WTC11 (cell line): Measurements from ENCODE around the gene TFEC. TPM values are rescaled to one million over a fixed set of nuclear protein-coding genes. Genes with fewer than 3 reads are reported as not detected.

Source experiments
- ATAC-seq: fragments of 200-7000 bp; cut with Tn5 transposase; 2 replicates; pipeline ENCODE4 v1.10.0; 2021; ENCODE audit warnings: mild to moderate bottlenecking, moderate library complexity
- CTCF ChIA-PET: fragments of 300-600 bp; sonication (Branson Sonifier 250); formaldehyde crosslinking; loops from one replicate; lab custom pipeline; 2021; ENCODE audit warnings: antibody characterized with exemption; lab: Charles Lee
- POLR2A ChIA-PET: fragments of 350-600 bp; sonication (Branson Sonifier 250); formaldehyde crosslinking; loops from one replicate; lab custom pipeline; 2021; ENCODE audit warnings: antibody characterized with exemption; lab: Charles Lee
- DNase-seq: peaks from one replicate; pipeline ENCODE4 v3.0.0; 2021; ENCODE audit warnings: low spot score
- H3K27ac Mint-ChIP-seq: 2 replicates; pipeline ENCODE4 v1.8.0; 2021; ENCODE audit warnings: mixed read lengths
- H3K27me3 Mint-ChIP-seq: 2 replicates; pipeline ENCODE4 v1.8.0; 2021; ENCODE audit warnings: low read depth, mild to moderate bottlenecking, moderate library complexity, mixed read lengths
- H3K36me3 Mint-ChIP-seq: 2 replicates; pipeline ENCODE4 v1.8.0; 2021; ENCODE audit warnings: mixed read lengths
- H3K4me1 Mint-ChIP-seq: 2 replicates; pipeline ENCODE4 v1.8.0; 2022; ENCODE audit warnings: mixed read lengths
- H3K4me3 Mint-ChIP-seq: 2 replicates; pipeline ENCODE4 v1.8.0; 2021; ENCODE audit warnings: mild to moderate bottlenecking, moderate library complexity, mixed read lengths
- H3K9me3 Mint-ChIP-seq: 2 replicates; pipeline ENCODE4 v1.8.0; 2021; ENCODE audit warnings: mixed read lengths
- AR ChIP-seq: fragments of 250-450 bp; sonication (Bioruptor Pico); IDR thresholded peaks from 2 replicates; pipeline ENCODE4 v1.9.0; 2021; ENCODE audit warnings: mild to moderate bottlenecking
- ATF1 ChIP-seq: sonication (generic); formaldehyde crosslinking; IDR thresholded peaks from 2 replicates; pipeline ENCODE4 v1.8.1; 2023; ENCODE audit warnings: mild to moderate bottlenecking, moderate library complexity, missing genetic modification reagents
- ATF2 ChIP-seq: sonication (generic); formaldehyde crosslinking; IDR thresholded peaks from 2 replicates; pipeline ENCODE4 v1.8.1; 2022; ENCODE audit warnings: low read depth, missing genetic modification reagents, borderline replicate concordance
- ATF6 ChIP-seq: sonication (generic); formaldehyde crosslinking; IDR thresholded peaks from 2 replicates; pipeline ENCODE4 v1.8.1; 2023; ENCODE audit warnings: mild to moderate bottlenecking, missing genetic modification reagents
- CREB1 ChIP-seq: sonication (generic); formaldehyde crosslinking; IDR thresholded peaks from 2 replicates; pipeline ENCODE4 v1.8.0; 2023; ENCODE audit warnings: mild to moderate bottlenecking, missing genetic modification reagents
- E2F5 ChIP-seq: sonication (generic); formaldehyde crosslinking; IDR thresholded peaks from 2 replicates; pipeline ENCODE4 v1.8.1; 2022; ENCODE audit warnings: mild to moderate bottlenecking, moderate library complexity, missing genetic modification reagents
- ELF4 ChIP-seq: sonication (generic); formaldehyde crosslinking; IDR thresholded peaks from 2 replicates; pipeline ENCODE4 v1.8.1; 2022; ENCODE audit warnings: low read depth, mild to moderate bottlenecking, moderate library complexity, missing genetic modification reagents
- FOXJ3 ChIP-seq: sonication (generic); formaldehyde crosslinking; IDR thresholded peaks from 2 replicates; pipeline ENCODE4 v1.9.0; 2021; ENCODE audit warnings: missing genetic modification reagents, mild to moderate bottlenecking, borderline replicate concordance
- GABPB1 ChIP-seq: sonication (generic); formaldehyde crosslinking; IDR thresholded peaks from 2 replicates; pipeline ENCODE4 v1.8.1; 2023; ENCODE audit warnings: mild to moderate bottlenecking, missing genetic modification reagents
- MLX ChIP-seq: sonication (generic); formaldehyde crosslinking; IDR thresholded peaks from 2 replicates; pipeline ENCODE4 v1.8.1; 2023; ENCODE audit warnings: mild to moderate bottlenecking, missing genetic modification reagents, moderate library complexity
- MXD4 ChIP-seq: fragments of 250-450 bp; sonication (Bioruptor Pico); IDR thresholded peaks from 2 replicates; pipeline ENCODE4 v1.8.0; 2021; ENCODE audit warnings: mild to moderate bottlenecking, moderate library complexity, borderline replicate concordance
- NR2C2 ChIP-seq: sonication (generic); formaldehyde crosslinking; IDR thresholded peaks from 2 replicates; pipeline ENCODE4 v1.8.0; 2022; ENCODE audit warnings: mild to moderate bottlenecking, missing genetic modification reagents
- PRRX2 ChIP-seq: fragments of 250-450 bp; sonication (Bioruptor Pico); IDR thresholded peaks from 2 replicates; pipeline ENCODE4 v1.8.0; 2021; ENCODE audit warnings: mild to moderate bottlenecking
- RELA ChIP-seq: sonication (generic); formaldehyde crosslinking; IDR thresholded peaks from 2 replicates; pipeline ENCODE4 v1.8.1; 2022; ENCODE audit warnings: missing genetic modification reagents, mild to moderate bottlenecking, borderline replicate concordance
- STAT6 ChIP-seq: sonication (generic); formaldehyde crosslinking; conservative IDR thresholded peaks from 2 replicates; pipeline ENCODE4 v1.8.1; 2023; ENCODE audit warnings: mild to moderate bottlenecking, low read depth, missing genetic modification reagents, moderate library complexity
- TCF7 ChIP-seq: sonication (generic); formaldehyde crosslinking; IDR thresholded peaks from 2 replicates; pipeline ENCODE4 v1.8.0; 2022; ENCODE audit warnings: mild to moderate bottlenecking, low read depth, missing genetic modification reagents, moderate library complexity
- USF1 ChIP-seq: sonication (generic); formaldehyde crosslinking; IDR thresholded peaks from 2 replicates; pipeline ENCODE4 v1.8.0; 2022; ENCODE audit warnings: mild to moderate bottlenecking, missing genetic modification reagents
- ZNF219 ChIP-seq: sonication (generic); formaldehyde crosslinking; IDR thresholded peaks from 2 replicates; pipeline ENCODE4 v1.8.0; 2023; ENCODE audit warnings: missing genetic modification reagents, mild to moderate bottlenecking, borderline replicate concordance
- ZNF512 ChIP-seq: sonication (generic); formaldehyde crosslinking; IDR thresholded peaks from 2 replicates; pipeline ENCODE4 v1.8.1; 2022; ENCODE audit warnings: missing genetic modification reagents, borderline replicate concordance
- total RNA-seq: library from RNA; stranded (reverse); gene quantifications from 3 replicates; pipeline ENCODE4 v1.2.3, GENCODE V29; 2021

Gene TFEC
- total RNA-seq, 1 experiment from 2014 or later, result 0.17 TPM

- POLR2A ChIA-PET, result no interaction called here
- Mint-ChIP-seq H3K36me3 (no peaks in the 10 kb centered on the region), H3K4me3 (no peak overlapping the region), H3K27me3 (no peaks in the 10 kb centered on the region), H3K9me3 (no peaks in the 10 kb centered on the region), H3K4me1 (no peaks in the 10 kb centered on the region), H3K27ac (no peak overlapping the region)
- TF ChIP-seq ATF2 (no peak), PRRX2 (CRISPR knock-in tag) (no peak), MXD4 (CRISPR knock-in tag) (no peak), NR2C2 (CRISPR knock-in tag) (no peak), ZNF512 (CRISPR knock-in tag) (no peak), ATF1 (CRISPR knock-in tag) (no peak), ATF6 (CRISPR knock-in tag) (no peak), USF1 (no peak), CREB1 (no peak), AR (no peak), ZNF219 (no peak), ELF4 (CRISPR knock-in tag) (no peak), TCF7 (no peak), GABPB1 (CRISPR knock-in tag) (no peak)
- ATAC-seq, result no peak
- no peak for DNase-seq
- CTCF ChIA-PET, result no interaction called here
Measured at GRCh38 chr7:116018731-116019130, 11.8 kb downstream of the TFEC start.

GRCh38 chr7:116013675-116014074 is 16.9 kb downstream of the TFEC start:
- ChIA-PET CTCF (no interaction called here), POLR2A (no interaction called here)
- Mint-ChIP-seq H3K9me3 (no peaks in the 10 kb centered on the region), H3K27me3 (no peaks in the 10 kb centered on the region), H3K27ac (no peak overlapping the region), H3K4me1 (no peaks in the 10 kb centered on the region), H3K4me3 (no peak overlapping the region), H3K36me3 (no peaks in the 10 kb centered on the region)
- ATAC-seq, result no peak
- DNase-seq, result no peak
- TF ChIP-seq FOXJ3 (CRISPR knock-in tag) (no peak), AR (no peak), E2F5 (no peak), ELF4 (CRISPR knock-in tag) (no peak), MLX (CRISPR knock-in tag) (no peak), RELA (CRISPR knock-in tag) (no peak), PRRX2 (CRISPR knock-in tag) (no peak), NR2C2 (CRISPR knock-in tag) (no peak), STAT6 (CRISPR knock-in tag) (no peak)
